Activated T-helper 2 cell treated with anti-CD3 and anti-CD28 coated beads, Interferon-gamma antibody, Interleukin-2, Interleukin-4, amounts not matched to agents 10 μg/mL and 5 μg/mL and 100 μg/mL, durations not matched to agents 14 hours and 24 hours and 36 hours (primary cell): ENCODE results near the gene CRYGA. TPM values are rescaled to one million over a fixed set of nuclear protein-coding genes. Genes with fewer than 3 reads are reported as not detected.

Source experiments
- DNase-seq: peaks from one replicate; pipeline ENCODE4 v3.0.0; 2021; ENCODE audit warnings: low spot score
- H3K27ac Mint-ChIP-seq: one replicate; pipeline ENCODE4 v1.8.0; 2021; ENCODE audit warnings: mixed read lengths
- H3K27me3 Mint-ChIP-seq: one replicate; pipeline ENCODE4 v1.8.0; 2021; ENCODE audit warnings: low read depth, mixed read lengths
- H3K36me3 Mint-ChIP-seq: one replicate; pipeline ENCODE4 v1.8.0; 2021; ENCODE audit warnings: low read depth, mixed read lengths
- H3K4me1 Mint-ChIP-seq: one replicate; pipeline ENCODE4 v1.8.0; 2021; ENCODE audit warnings: low read depth, mixed read lengths
- H3K4me3 Mint-ChIP-seq: one replicate; pipeline ENCODE4 v1.8.0; 2021; ENCODE audit warnings: low read depth, mild to moderate bottlenecking, moderate library complexity, mixed read lengths
- H3K9me3 Mint-ChIP-seq: one replicate; pipeline ENCODE4 v1.8.0; 2021; ENCODE audit warnings: mixed read lengths
- intact Hi-C: fragments of 100-400 bp; cut with micrococcal nuclease; formaldehyde crosslinking; loops from one replicate; pipeline ENCODE4 v1.15.1; 2023
- total RNA-seq: library from RNA; stranded (reverse); gene quantifications from 2 replicates; pipeline ENCODE4 v1.2.3, GENCODE V29; 2022

The CRYGA gene
- total RNA-seq = not detected in 2 replicates

GRCh38 chr2:208163489-208163888 is at the start of gene CRYGA:
CRYGA (minus strand) TSS chr2:208163589; CDS start chr2:208163556, 33 bp downstream.
- Mint-ChIP-seq H3K27ac (no peak within 1 kb of the TSS), H3K4me3 (no peak within 1 kb of the TSS), H3K27me3 (peaks cover 13% of the 10 kb centered on the region), H3K9me3 (no peaks in the 10 kb centered on the region), H3K4me1 (no peaks in the 10 kb centered on the region), H3K36me3 (no peaks in the 10 kb centered on the region)
- no peak for DNase-seq
- intact Hi-C loops = no loop called here

- DNase-seq = no peak
- Mint-ChIP-seq H3K4me1 (no peaks in the 10 kb centered on the region), H3K4me3 (no peak overlapping the region), H3K9me3 (no peaks in the 10 kb centered on the region), H3K27me3 (peaks cover 1% of the 10 kb centered on the region), H3K27ac (no peak overlapping the region), H3K36me3 (no peaks in the 10 kb centered on the region)
- intact Hi-C loops = no loop called here
These were observed 47.5 kb upstream of the CRYGA start for GRCh38 chr2:208210688-208211451.

- no peak overlapping the region for H3K4me3 Mint-ChIP-seq
- H3K4me1 Mint-ChIP-seq = no peaks in the 10 kb centered on the region
- H3K27ac Mint-ChIP-seq = no peak overlapping the region
- H3K27me3 Mint-ChIP-seq = peaks cover 3% of the 10 kb centered on the region
- DNase-seq = no peak
- intact Hi-C loops = no loop called here
- no peaks in the 10 kb centered on the region for H3K9me3 Mint-ChIP-seq
- no peaks in the 10 kb centered on the region for H3K36me3 Mint-ChIP-seq
These were observed 45.1 kb upstream of the CRYGA start for GRCh38 chr2:208208335-208209085.

GRCh38 chr2:208207769-208208168 is 44.4 kb upstream of the CRYGA start:
- intact Hi-C loops = no loop called here
- no peaks in the 10 kb centered on the region for H3K4me1 Mint-ChIP-seq

GRCh38 chr2:208204166-208204565 is 40.8 kb upstream of the CRYGA start:
- Mint-ChIP-seq H3K4me3 (no peak overlapping the region), H3K9me3 (no peaks in the 10 kb centered on the region), H3K27me3 (peaks cover 3% of the 10 kb centered on the region), H3K36me3 (no peaks in the 10 kb centered on the region), H3K4me1 (no peaks in the 10 kb centered on the region), H3K27ac (no peak overlapping the region)
- intact Hi-C loops = no loop called here
- no peak for DNase-seq

More at GRCh38 chr2:208207769-208208168, 44.4 kb upstream of the CRYGA start:
- no peak for DNase-seq
- Mint-ChIP-seq H3K9me3 (no peaks in the 10 kb centered on the region), H3K27me3 (peaks cover 3% of the 10 kb centered on the region), H3K36me3 (no peaks in the 10 kb centered on the region), H3K4me3 (no peak overlapping the region), H3K27ac (no peak overlapping the region)

GRCh38 chr2:208195531-208195930 is 32.1 kb upstream of the CRYGA start:
- Mint-ChIP-seq H3K4me3 (no peak overlapping the region), H3K27me3 (no peaks in the 10 kb centered on the region), H3K27ac (no peak overlapping the region), H3K4me1 (no peaks in the 10 kb centered on the region), H3K36me3 (no peaks in the 10 kb centered on the region), H3K9me3 (no peaks in the 10 kb centered on the region)
- intact Hi-C loops = no loop called here
- no peak for DNase-seq

GRCh38 chr2:208192611-208193236 is 29.3 kb upstream of the CRYGA start:
- intact Hi-C loops = no loop called here
- H3K27me3 Mint-ChIP-seq = no peaks in the 10 kb centered on the region
- H3K4me3 Mint-ChIP-seq = no peak overlapping the region
- H3K4me1 Mint-ChIP-seq = no peaks in the 10 kb centered on the region
- H3K9me3 Mint-ChIP-seq = no peaks in the 10 kb centered on the region
- no peak for DNase-seq
- no peaks in the 10 kb centered on the region for H3K36me3 Mint-ChIP-seq
- no peak overlapping the region for H3K27ac Mint-ChIP-seq

GRCh38 chr2:208189810-208190503 is 26.6 kb upstream of the CRYGA start, which contains the start of gene C2orf80:
C2orf80 (minus strand) TSS chr2:208190030; CDS start chr2:208186986, 3,044 bp downstream.
- intact Hi-C loops = no loop called here
- H3K36me3 Mint-ChIP-seq = no peaks in the 10 kb centered on the region
- no peak within 1 kb of the TSS for H3K4me3 Mint-ChIP-seq
- H3K27ac Mint-ChIP-seq = no peak within 1 kb of the TSS
- no peak for DNase-seq
- peaks cover 6% of the 10 kb centered on the region for H3K27me3 Mint-ChIP-seq
- H3K4me1 Mint-ChIP-seq = no peaks in the 10 kb centered on the region
- no peaks in the 10 kb centered on the region for H3K9me3 Mint-ChIP-seq

- H3K9me3 Mint-ChIP-seq = no peaks in the 10 kb centered on the region
- no peaks in the 10 kb centered on the region for H3K4me1 Mint-ChIP-seq
- no peaks in the 10 kb centered on the region for H3K36me3 Mint-ChIP-seq
- intact Hi-C loops = no loop called here
- H3K27ac Mint-ChIP-seq = no peak overlapping the region
- no peak for DNase-seq
- peaks cover 11% of the 10 kb centered on the region for H3K27me3 Mint-ChIP-seq
- H3K4me3 Mint-ChIP-seq = no peak overlapping the region
These were observed 25.9 kb upstream of the CRYGA start for GRCh38 chr2:208189069-208189809.

- Mint-ChIP-seq H3K4me3 (no peak overlapping the region), H3K36me3 (no peaks in the 10 kb centered on the region), H3K27me3 (peaks cover 28% of the 10 kb centered on the region), H3K4me1 (no peaks in the 10 kb centered on the region), H3K27ac (no peak overlapping the region), H3K9me3 (no peaks in the 10 kb centered on the region)
- no peak for DNase-seq
- intact Hi-C loops = no loop called here
These were observed 23.5 kb upstream of the CRYGA start for GRCh38 chr2:208186893-208187292.

- H3K27ac Mint-ChIP-seq = no peak overlapping the region
- peaks cover 30% of the 10 kb centered on the region for H3K27me3 Mint-ChIP-seq
- H3K4me1 Mint-ChIP-seq = no peaks in the 10 kb centered on the region
- no peaks in the 10 kb centered on the region for H3K9me3 Mint-ChIP-seq
- no peaks in the 10 kb centered on the region for H3K36me3 Mint-ChIP-seq
- no peak overlapping the region for H3K4me3 Mint-ChIP-seq
- intact Hi-C loops = no loop called here
- DNase-seq = no peak
These were observed 23.1 kb upstream of the CRYGA start for GRCh38 chr2:208186465-208186864.
